Progenitor cell of endocrine pancreas (in vitro differentiated cells): Measurements from ENCODE around the gene BAAT. TPM values are rescaled to one million over a fixed set of nuclear protein-coding genes. Genes with fewer than 3 reads are reported as not detected.

Experiments
- DNase-seq: peaks from one replicate; pipeline ENCODE4 v3.0.0; 2021; ENCODE audit warnings: low spot score; ENCODE audit not compliant: unreplicated experiment
- H3K27ac Mint-ChIP-seq: 2 replicates; pipeline ENCODE4 v1.8.0; 2021; ENCODE audit warnings: mild to moderate bottlenecking, moderate library complexity, mixed read lengths
- H3K27me3 Mint-ChIP-seq: 2 replicates; pipeline ENCODE4 v1.8.0; 2021; ENCODE audit warnings: mixed read lengths
- H3K36me3 Mint-ChIP-seq: 2 replicates; pipeline ENCODE4 v1.8.0; 2022; ENCODE audit warnings: mixed read lengths; ENCODE audit not compliant: insufficient read depth
- H3K4me1 Mint-ChIP-seq: 2 replicates; pipeline ENCODE4 v1.8.0; 2021; ENCODE audit warnings: low read depth, mixed read lengths
- H3K4me3 Mint-ChIP-seq: 2 replicates; pipeline ENCODE4 v1.8.0; 2021; ENCODE audit warnings: low read depth, mild to moderate bottlenecking, moderate library complexity, mixed read lengths
- H3K9me3 Mint-ChIP-seq: 2 replicates; pipeline ENCODE4 v1.8.0; 2021; ENCODE audit warnings: low read depth, mixed read lengths
- CTCF ChIP-seq: fragments of 200-600 bp; sonication (generic); IDR thresholded peaks from one replicate; pipeline ENCODE4 v1.5.0; 2021; ENCODE audit warnings: antibody characterized with exemption, mild to moderate bottlenecking; ENCODE audit not compliant: unreplicated experiment
- total RNA-seq: library from RNA; stranded (reverse); gene quantifications from 2 replicates; pipeline ENCODE4 v1.2.1, GENCODE V29; 2021

BAAT gene
- total RNA-seq, 1 donor from 2014 or later: not detected

- TF ChIP-seq CTCF: no peak
- no peaks in the 10 kb centered on the region for H3K36me3 Mint-ChIP-seq
Measured at GRCh38 chr9:101369286-101369685, 15.5 kb downstream of the BAAT start.

GRCh38 chr9:101367323-101367722 lies 17.5 kb downstream of the BAAT start:
- Mint-ChIP-seq H3K27me3 (no peaks in the 10 kb centered on the region), H3K36me3 (no peaks in the 10 kb centered on the region), H3K27ac (no peak overlapping the region), H3K9me3 (peaks cover 5% of the 10 kb centered on the region), H3K4me1 (peaks cover 17% of the 10 kb centered on the region), H3K4me3 (no peak overlapping the region)
- no peak for DNase-seq
- TF ChIP-seq CTCF: no peak

More at GRCh38 chr9:101369286-101369685, 15.5 kb downstream of the BAAT start:
- no peak overlapping the region for H3K4me3 Mint-ChIP-seq
- no peak for DNase-seq
- H3K4me1 Mint-ChIP-seq: peaks cover 17% of the 10 kb centered on the region
- no peaks in the 10 kb centered on the region for H3K27me3 Mint-ChIP-seq
- H3K27ac Mint-ChIP-seq: no peak overlapping the region
- peaks cover 5% of the 10 kb centered on the region for H3K9me3 Mint-ChIP-seq

- no peak overlapping the region for H3K27ac Mint-ChIP-seq
- H3K27me3 Mint-ChIP-seq: no peaks in the 10 kb centered on the region
- no peak for DNase-seq
- H3K36me3 Mint-ChIP-seq: no peaks in the 10 kb centered on the region
- H3K4me3 Mint-ChIP-seq: no peak overlapping the region
- no peak for TF ChIP-seq CTCF
- H3K9me3 Mint-ChIP-seq: no peaks in the 10 kb centered on the region
- peaks cover 17% of the 10 kb centered on the region for H3K4me1 Mint-ChIP-seq
Measured at GRCh38 chr9:101366038-101366756, 18.6 kb downstream of the BAAT start.

- Mint-ChIP-seq H3K27me3 (no peaks in the 10 kb centered on the region), H3K36me3 (no peaks in the 10 kb centered on the region)
- no peak for TF ChIP-seq CTCF
Measured at GRCh38 chr9:101365181-101365580, 19.6 kb downstream of the BAAT start.

GRCh38 chr9:101362450-101362849 lies 22.4 kb downstream of the BAAT start:
- H3K4me1 Mint-ChIP-seq: peaks cover 13% of the 10 kb centered on the region
- H3K36me3 Mint-ChIP-seq: no peaks in the 10 kb centered on the region
- H3K4me3 Mint-ChIP-seq: no peak overlapping the region
- peaks cover 1% of the 10 kb centered on the region for H3K9me3 Mint-ChIP-seq
- no peak overlapping the region for H3K27ac Mint-ChIP-seq
- TF ChIP-seq CTCF: no peak
- H3K27me3 Mint-ChIP-seq: no peaks in the 10 kb centered on the region
- DNase-seq: no peak

More at GRCh38 chr9:101365181-101365580, 19.6 kb downstream of the BAAT start:
- no peak overlapping the region for H3K4me3 Mint-ChIP-seq
- no peaks in the 10 kb centered on the region for H3K9me3 Mint-ChIP-seq
- H3K4me1 Mint-ChIP-seq: peaks cover 17% of the 10 kb centered on the region
- DNase-seq: no peak
- H3K27ac Mint-ChIP-seq: no peak overlapping the region
